DND-41 (cell line): ENCODE measurements around the gene GRAMD4.
A peak's percentile ranks its signal among the peaks of the same experiment; 100 is the strongest.

Experiments used
- ATAC-seq: fragments of 200-7000 bp; cut with Tn5 transposase; 3 replicates; pipeline ENCODE4 v1.9.1; 2021; ENCODE audit warnings: low read depth; ENCODE audit not compliant: insufficient read depth
- DNase-seq: peaks from one replicate; pipeline ENCODE4 v3.0.0-alpha.2; 2020
- H2AFZ ChIP-seq: 2 replicates; pipeline ENCODE4 v1.6.0; 2012; ENCODE audit warnings: low read depth, low read length
- H3K27ac ChIP-seq: 2 replicates; pipeline ENCODE4 v1.5.1; 2012; ENCODE audit warnings: low read length, inconsistent platforms
- H3K27me3 ChIP-seq: fragments of 200-600 bp; sonication (generic); 2 replicates; pipeline ENCODE4 v1.6.0; 2012; ENCODE audit warnings: low read length, mild to moderate bottlenecking, inconsistent platforms; ENCODE audit not compliant: insufficient read depth, poor library complexity
- H3K36me3 ChIP-seq: 2 replicates; pipeline ENCODE4 v1.5.1; 2012; ENCODE audit warnings: low read length, inconsistent platforms; ENCODE audit not compliant: insufficient read depth
- H3K4me1 ChIP-seq: 2 replicates; pipeline ENCODE4 v1.5.1; 2012; ENCODE audit warnings: mild to moderate bottlenecking, low read length; ENCODE audit not compliant: insufficient read depth
- H3K4me2 ChIP-seq: 2 replicates; pipeline ENCODE4 v1.6.0; 2012; ENCODE audit warnings: mild to moderate bottlenecking, moderate library complexity, low read length, inconsistent platforms; ENCODE audit not compliant: insufficient read depth
- H3K4me3 ChIP-seq, 2 experiments: fragments of 200-600 bp in 1 of 2; shearing (Covaris generic) in 1 of 2; 2 replicates each; pipeline ENCODE4 v1.5.1; 2012 to 2016; ENCODE audit warnings: inconsistent platforms in 2 of 2, low read length in 2 of 2, mild to moderate bottlenecking in 2 of 2, low read depth in 1 of 2, moderate library complexity in 1 of 2
- H3K79me2 ChIP-seq: 2 replicates; pipeline ENCODE4 v1.6.0; 2012; ENCODE audit warnings: low read length, inconsistent platforms; ENCODE audit not compliant: insufficient read depth
- H3K9ac ChIP-seq: 2 replicates; pipeline ENCODE4 v1.6.0; 2012; ENCODE audit warnings: low read depth, mild to moderate bottlenecking, inconsistent platforms, low read length, moderate library complexity
- H3K9me3 ChIP-seq: 2 replicates; pipeline ENCODE4 v1.5.1; 2012; ENCODE audit warnings: low read length, moderate library complexity, mild to moderate bottlenecking, inconsistent platforms; ENCODE audit not compliant: insufficient read depth, severe bottlenecking
- H4K20me1 ChIP-seq: 2 replicates; pipeline ENCODE4 v1.6.0; 2012; ENCODE audit warnings: low read length; ENCODE audit not compliant: insufficient read depth
- CTCF ChIP-seq: IDR thresholded peaks from 2 replicates; pipeline ENCODE4 v1.5.1; 2012; ENCODE audit warnings: borderline replicate concordance, low read length, moderate library complexity, mild to moderate bottlenecking; ENCODE audit not compliant: poor library complexity, severe bottlenecking; ENCODE audit errors: extremely low read depth
- EZH2 ChIP-seq: IDR thresholded peaks from 3 replicates; pipeline ENCODE4 v1.6.1; 2012; ENCODE audit warnings: borderline replicate concordance, low read depth, mild to moderate bottlenecking, moderate library complexity, low read length, inconsistent platforms; ENCODE audit not compliant: severe bottlenecking

Gene GRAMD4

GRCh38 chr22:46578251-46578823 is 41.8 kb upstream of the GRAMD4 start:
- Histone ChIP-seq H3K27me3 (no peaks in the 10 kb centered on the region), H3K4me2 (peak overlapping the region; percentile 77), H2AFZ (no peak overlapping the region), H4K20me1 (peaks cover 49% of the 10 kb centered on the region), H3K27ac (peak overlapping the region; percentile 72), H3K36me3 (peaks cover 23% of the 10 kb centered on the region; the same call in 1 of the 2 replicates), H3K79me2 (peaks cover 61% of the 10 kb centered on the region), H3K4me3 (peak overlapping the region; percentile 89 to 92), H3K4me1 (peaks cover 58% of the 10 kb centered on the region), H3K9me3 (no peaks in the 10 kb centered on the region), H3K9ac (peak overlapping the region; percentile 95)
- DNase-seq (no peak), ATAC-seq (peak; percentile 30)
- TF ChIP-seq CTCF (no peak), EZH2 (no peak)

- Histone ChIP-seq H3K9ac (peak overlapping the region; percentile 95), H3K36me3 (peaks cover 29% of the 10 kb centered on the region), H2AFZ (no peak overlapping the region), H3K4me1 (peaks cover 60% of the 10 kb centered on the region), H4K20me1 (peaks cover 56% of the 10 kb centered on the region), H3K27ac (peak overlapping the region; percentile 72), H3K27me3 (no peaks in the 10 kb centered on the region), H3K9me3 (no peaks in the 10 kb centered on the region), H3K4me2 (peak overlapping the region; percentile 77), H3K79me2 (peaks cover 68% of the 10 kb centered on the region), H3K4me3 (peak overlapping the region; percentile 89 to 92; a peak in 3 of 4 replicates)
- TF ChIP-seq CTCF (no peak), EZH2 (no peak)
- ATAC-seq (peak; percentile 46), DNase-seq (peak; percentile 45)
Measured at GRCh38 chr22:46578824-46579561, 41.2 kb upstream of the GRAMD4 start.

- DNase-seq (no peak), ATAC-seq (no peak)
- peaks cover 60% of the 10 kb centered on the region for H3K4me1 ChIP-seq
- H3K27me3 ChIP-seq: no peaks in the 10 kb centered on the region
- H3K9ac ChIP-seq: peak overlapping the region; percentile 95
- peaks cover 65% of the 10 kb centered on the region for H4K20me1 ChIP-seq
- H3K79me2 ChIP-seq: peaks cover 77% of the 10 kb centered on the region
- no peaks in the 10 kb centered on the region for H3K9me3 ChIP-seq
- H3K27ac ChIP-seq: peak overlapping the region; percentile 72
- no peak for TF ChIP-seq EZH2
- no peak for TF ChIP-seq CTCF
- no peak overlapping the region for H2AFZ ChIP-seq
- peak overlapping the region; percentile 77 for H3K4me2 ChIP-seq
- peak overlapping the region in 1 of 2 experiments; percentile 92; a peak in 1 of 4 replicates for H3K4me3 ChIP-seq
- peaks cover 38% of the 10 kb centered on the region for H3K36me3 ChIP-seq
Measured at GRCh38 chr22:46579751-46580449, 40.3 kb upstream of the GRAMD4 start.
